ENCODE results near the gene KAT6B.

KAT6B gene

GRCh38 chr10:75007646-75008045, 181.2 kb downstream of the KAT6B start:
- no peak overlapping the region for H3K4me3 ChIP-seq (ENCODE audit: control insufficient read depth, low read depth, low read length)
- no peak for DNase-seq (ENCODE audit: low read depth)
- TF ChIP-seq CTCF (conservative IDR thresholded peaks at IDR 0.05; ENCODE audit: control insufficient read depth, insufficient read depth, low read depth, low read length): no peak

GRCh38 chr10:75008952-75009351, 182.6 kb downstream of the KAT6B start:
- no peak for DNase-seq (ENCODE audit: low read depth)
- no peak for TF ChIP-seq CTCF (conservative IDR thresholded peaks at IDR 0.05; ENCODE audit: control insufficient read depth, insufficient read depth, low read depth, low read length)
- no peak overlapping the region for H3K4me3 ChIP-seq (ENCODE audit: control insufficient read depth, low read depth, low read length)

GRCh38 chr10:75009426-75009825, 183.0 kb downstream of the KAT6B start:
- H3K4me3 ChIP-seq (ENCODE audit: control insufficient read depth, low read depth, low read length): no peak overlapping the region
- no peak for TF ChIP-seq CTCF (conservative IDR thresholded peaks at IDR 0.05; ENCODE audit: control insufficient read depth, insufficient read depth, low read depth, low read length)
- no peak for DNase-seq (ENCODE audit: low read depth)

GRCh38 chr10:75010373-75010772, 184.0 kb downstream of the KAT6B start:
- H3K4me3 ChIP-seq (ENCODE audit: control insufficient read depth, low read depth, low read length): no peak overlapping the region
- TF ChIP-seq CTCF (conservative IDR thresholded peaks at IDR 0.05; ENCODE audit: control insufficient read depth, insufficient read depth, low read depth, low read length): no peak
- DNase-seq (ENCODE audit: low read depth): no peak

- TF ChIP-seq CTCF (conservative IDR thresholded peaks at IDR 0.05; ENCODE audit: control insufficient read depth, insufficient read depth, low read depth, low read length): no peak
- no peak overlapping the region for H3K4me3 ChIP-seq (ENCODE audit: control insufficient read depth, low read depth, low read length)
- DNase-seq (ENCODE audit: low read depth): no peak
Measured at GRCh38 chr10:75011221-75011620, 184.8 kb downstream of the KAT6B start.

- DNase-seq (ENCODE audit: low read depth): no peak
- H3K4me3 ChIP-seq (ENCODE audit: control insufficient read depth, low read depth, low read length): no peak overlapping the region
- TF ChIP-seq CTCF (conservative IDR thresholded peaks at IDR 0.05; ENCODE audit: control insufficient read depth, insufficient read depth, low read depth, low read length): no peak
Measured at GRCh38 chr10:75012471-75012870, 186.1 kb downstream of the KAT6B start.

- no peak for DNase-seq (ENCODE audit: low read depth)
- no peak for TF ChIP-seq CTCF (conservative IDR thresholded peaks at IDR 0.05; ENCODE audit: control insufficient read depth, insufficient read depth, low read depth, low read length)
- no peak overlapping the region for H3K4me3 ChIP-seq (ENCODE audit: control insufficient read depth, low read depth, low read length)
Measured at GRCh38 chr10:75013007-75013406, 186.6 kb downstream of the KAT6B start.
